KMS-11 (cell line): ENCODE measurements around the gene NCS1.

Experiments used
- H2AFZ ChIP-seq: fragments of 200-600 bp; sonication (generic); 2 replicates; pipeline ENCODE4 v1.6.1; 2016; ENCODE audit warnings: antibody characterized with exemption, mixed run types, low read depth
- H3K27ac ChIP-seq: fragments of 200-600 bp; sonication (generic); 2 replicates; pipeline ENCODE4 v1.6.1; 2016; ENCODE audit warnings: mild to moderate bottlenecking, mixed run types
- H3K27me3 ChIP-seq: fragments of 200-600 bp; sonication (generic); 2 replicates; pipeline ENCODE4 v1.6.1; 2017; ENCODE audit warnings: mild to moderate bottlenecking, low read depth, mixed run types, moderate library complexity; ENCODE audit not compliant: insufficient read depth
- H3K36me3 ChIP-seq: fragments of 200-600 bp; sonication (generic); 2 replicates; pipeline ENCODE4 v1.6.1; 2017; ENCODE audit warnings: mild to moderate bottlenecking, mixed run types; ENCODE audit not compliant: insufficient read depth
- H3K4me1 ChIP-seq: fragments of 200-600 bp; sonication (generic); 2 replicates; pipeline ENCODE4 v1.6.1; 2016; ENCODE audit warnings: mild to moderate bottlenecking, low read depth, mixed run types; ENCODE audit not compliant: poor library complexity, severe bottlenecking
- H3K4me2 ChIP-seq: fragments of 200-600 bp; sonication (generic); 2 replicates; pipeline ENCODE4 v1.7.0; 2016; ENCODE audit warnings: mild to moderate bottlenecking, mixed run types
- H3K4me3 ChIP-seq: fragments of 200-600 bp; sonication (generic); IDR thresholded peaks from 2 replicates; pipeline ENCODE4 v1.6.1; 2017; ENCODE audit warnings: low read depth, low read length, mixed read lengths; ENCODE audit not compliant: insufficient read depth
- H3K79me2 ChIP-seq: fragments of 200-600 bp; sonication (generic); 2 replicates; pipeline ENCODE4 v1.6.1; 2016; ENCODE audit warnings: low read depth, mixed run types; ENCODE audit not compliant: insufficient read depth
- H3K9ac ChIP-seq: fragments of 200-600 bp; sonication (generic); 2 replicates; pipeline ENCODE4 v1.6.1; 2016; ENCODE audit warnings: mild to moderate bottlenecking, mixed run types
- H4K20me1 ChIP-seq: fragments of 200-600 bp; sonication (generic); 2 replicates; pipeline ENCODE4 v1.6.1; 2016; ENCODE audit warnings: mild to moderate bottlenecking, mixed run types; ENCODE audit not compliant: insufficient read depth
- TF ChIP-seq, protein P1 (sequence below): fragments of 200-600 bp; sonication (generic); conservative IDR thresholded peaks from 2 replicates; pipeline ENCODE4 v1.6.1; 2017; ENCODE audit warnings: low read depth, mild to moderate bottlenecking, antibody characterized with exemption, low read length, moderate library complexity, mixed read lengths

The NCS1 gene

GRCh38 chr9:130147198-130147597 lies 25.0 kb upstream of the NCS1 start:
- TF ChIP-seq, protein P1, sequence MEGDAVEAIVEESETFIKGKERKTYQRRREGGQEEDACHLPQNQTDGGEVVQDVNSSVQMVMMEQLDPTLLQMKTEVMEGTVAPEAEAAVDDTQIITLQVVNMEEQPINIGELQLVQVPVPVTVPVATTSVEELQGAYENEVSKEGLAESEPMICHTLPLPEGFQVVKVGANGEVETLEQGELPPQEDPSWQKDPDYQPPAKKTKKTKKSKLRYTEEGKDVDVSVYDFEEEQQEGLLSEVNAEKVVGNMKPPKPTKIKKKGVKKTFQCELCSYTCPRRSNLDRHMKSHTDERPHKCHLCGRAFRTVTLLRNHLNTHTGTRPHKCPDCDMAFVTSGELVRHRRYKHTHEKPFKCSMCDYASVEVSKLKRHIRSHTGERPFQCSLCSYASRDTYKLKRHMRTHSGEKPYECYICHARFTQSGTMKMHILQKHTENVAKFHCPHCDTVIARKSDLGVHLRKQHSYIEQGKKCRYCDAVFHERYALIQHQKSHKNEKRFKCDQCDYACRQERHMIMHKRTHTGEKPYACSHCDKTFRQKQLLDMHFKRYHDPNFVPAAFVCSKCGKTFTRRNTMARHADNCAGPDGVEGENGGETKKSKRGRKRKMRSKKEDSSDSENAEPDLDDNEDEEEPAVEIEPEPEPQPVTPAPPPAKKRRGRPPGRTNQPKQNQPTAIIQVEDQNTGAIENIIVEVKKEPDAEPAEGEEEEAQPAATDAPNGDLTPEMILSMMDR, result no peak
- Histone ChIP-seq H3K4me2 (no peak overlapping the region), H2AFZ (no peak overlapping the region), H3K9ac (no peak overlapping the region), H3K79me2 (no peaks in the 10 kb centered on the region), H3K4me1 (no peaks in the 10 kb centered on the region), H4K20me1 (no peaks in the 10 kb centered on the region), H3K4me3 (no peak overlapping the region), H3K36me3 (no peaks in the 10 kb centered on the region), H3K27ac (no peak overlapping the region), H3K27me3 (peaks cover 3% of the 10 kb centered on the region; the same call in 1 of the 2 replicates)

DNA sequence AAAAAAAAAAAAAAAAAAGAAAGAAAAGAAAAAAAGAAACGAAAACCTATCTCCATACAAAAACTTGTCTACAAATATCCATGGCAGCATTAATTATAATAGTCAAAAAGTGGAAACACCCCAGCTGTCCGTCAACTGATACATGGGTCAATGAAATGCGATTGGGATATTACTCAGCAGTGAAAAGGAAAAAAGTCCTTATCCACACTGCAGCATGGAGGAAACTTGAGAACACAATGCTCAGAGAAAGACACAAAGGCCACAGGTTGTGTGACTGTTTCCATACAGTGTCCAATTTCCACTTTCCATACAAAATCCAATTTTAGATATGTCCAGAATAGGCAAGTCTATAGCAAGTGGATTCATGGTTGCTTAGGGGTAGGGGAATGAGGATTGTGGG lies 24.3 kb upstream of the NCS1 start:
- H3K27me3 ChIP-seq, result peaks cover 3% of the 10 kb centered on the region; the same call in 1 of the 2 replicates
- no peak overlapping the region for H3K9ac ChIP-seq
- H3K27ac ChIP-seq, result no peak overlapping the region
- no peaks in the 10 kb centered on the region for H3K4me1 ChIP-seq
- no peaks in the 10 kb centered on the region for H3K36me3 ChIP-seq
- no peak overlapping the region for H3K4me3 ChIP-seq
- H3K79me2 ChIP-seq, result no peaks in the 10 kb centered on the region
- H4K20me1 ChIP-seq, result no peaks in the 10 kb centered on the region
- TF ChIP-seq, protein P1, result no peak
- no peak overlapping the region for H2AFZ ChIP-seq
- no peak overlapping the region for H3K4me2 ChIP-seq

DNA sequence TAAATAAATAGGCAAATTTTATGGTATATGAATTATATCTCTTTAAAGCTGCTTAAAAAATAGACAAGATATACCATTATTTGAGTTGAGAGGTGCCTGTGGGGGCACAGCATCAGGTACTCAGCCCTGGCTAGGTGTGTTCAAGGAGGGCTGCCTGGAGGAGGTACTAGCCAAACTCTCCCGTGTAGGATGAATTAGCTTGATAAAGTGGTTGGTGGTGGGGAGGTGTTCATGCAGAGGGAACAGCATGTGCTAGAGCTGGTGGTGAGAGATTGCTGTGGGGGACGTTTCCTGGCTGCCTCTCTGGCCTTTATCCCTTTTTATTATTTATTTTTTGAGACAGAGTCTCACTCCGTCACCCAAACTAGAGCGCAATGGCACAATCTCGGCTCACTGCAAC lies 23.2 kb upstream of the NCS1 start:
- no peaks in the 10 kb centered on the region for H4K20me1 ChIP-seq
- H3K4me2 ChIP-seq, result no peak overlapping the region
- no peak overlapping the region for H3K9ac ChIP-seq
- H3K27ac ChIP-seq, result no peak overlapping the region
- TF ChIP-seq, protein P1, result no peak
- H3K79me2 ChIP-seq, result no peaks in the 10 kb centered on the region
- H3K4me1 ChIP-seq, result no peaks in the 10 kb centered on the region
- no peaks in the 10 kb centered on the region for H3K36me3 ChIP-seq
- H3K27me3 ChIP-seq, result peaks cover 3% of the 10 kb centered on the region; the same call in 1 of the 2 replicates
- no peak overlapping the region for H3K4me3 ChIP-seq
- H2AFZ ChIP-seq, result no peak overlapping the region

DNA sequence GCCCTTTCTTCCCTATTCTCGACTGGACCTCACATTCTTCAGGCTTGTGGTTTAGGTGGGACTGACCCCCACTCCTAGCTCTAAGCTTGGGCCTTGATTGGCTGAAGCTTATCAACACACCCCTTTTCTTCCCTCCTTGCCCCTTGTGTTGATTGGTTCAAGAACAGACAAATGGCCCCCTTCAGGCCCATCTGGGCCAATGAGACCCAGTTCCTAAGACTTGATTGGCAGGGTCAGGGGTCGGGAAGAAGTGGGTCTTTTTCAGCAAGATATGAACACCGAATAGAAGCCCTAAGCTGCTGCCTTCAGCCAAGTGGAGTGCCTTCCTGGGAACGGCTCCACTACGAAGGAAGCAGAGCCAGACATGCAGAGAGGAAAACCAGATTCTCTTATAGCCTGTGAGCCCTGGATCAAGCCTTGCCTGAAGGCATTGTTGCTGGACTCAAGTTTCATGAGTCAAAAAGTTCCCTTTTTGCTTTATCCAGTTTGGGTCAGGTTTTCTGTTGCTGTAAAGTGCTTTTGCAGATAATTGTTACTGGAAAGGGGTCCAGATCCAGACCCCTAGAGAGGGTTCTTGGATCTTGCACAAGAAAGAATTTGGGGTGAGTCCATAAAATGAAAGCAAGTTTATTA lies 22.4 kb upstream of the NCS1 start:
- Histone ChIP-seq H4K20me1 (no peaks in the 10 kb centered on the region), H2AFZ (no peak overlapping the region), H3K36me3 (no peaks in the 10 kb centered on the region), H3K27me3 (peaks cover 3% of the 10 kb centered on the region; the same call in 1 of the 2 replicates), H3K4me2 (no peak overlapping the region), H3K4me3 (no peak overlapping the region), H3K27ac (no peak overlapping the region), H3K9ac (no peak overlapping the region), H3K4me1 (no peaks in the 10 kb centered on the region), H3K79me2 (no peaks in the 10 kb centered on the region)
- TF ChIP-seq, protein P1, result no peak
